Progenitor cell of endocrine pancreas (in vitro differentiated cells): ENCODE results near the gene BEST1. TPM values are rescaled to one million over a fixed set of nuclear protein-coding genes. Genes with fewer than 3 reads are reported as not detected.

Experiments used
- DNase-seq: peaks from one replicate; pipeline ENCODE4 v3.0.0; 2021; ENCODE audit warnings: low spot score; ENCODE audit not compliant: unreplicated experiment
- H3K27ac Mint-ChIP-seq: 2 replicates; pipeline ENCODE4 v1.8.0; 2021; ENCODE audit warnings: mild to moderate bottlenecking, moderate library complexity, mixed read lengths
- H3K27me3 Mint-ChIP-seq: 2 replicates; pipeline ENCODE4 v1.8.0; 2021; ENCODE audit warnings: mixed read lengths
- H3K36me3 Mint-ChIP-seq: 2 replicates; pipeline ENCODE4 v1.8.0; 2022; ENCODE audit warnings: mixed read lengths; ENCODE audit not compliant: insufficient read depth
- H3K4me1 Mint-ChIP-seq: 2 replicates; pipeline ENCODE4 v1.8.0; 2021; ENCODE audit warnings: low read depth, mixed read lengths
- H3K4me3 Mint-ChIP-seq: 2 replicates; pipeline ENCODE4 v1.8.0; 2021; ENCODE audit warnings: low read depth, mild to moderate bottlenecking, moderate library complexity, mixed read lengths
- H3K9me3 Mint-ChIP-seq: 2 replicates; pipeline ENCODE4 v1.8.0; 2021; ENCODE audit warnings: low read depth, mixed read lengths
- CTCF ChIP-seq: fragments of 200-600 bp; sonication (generic); IDR thresholded peaks from one replicate; pipeline ENCODE4 v1.5.0; 2021; ENCODE audit warnings: antibody characterized with exemption, mild to moderate bottlenecking; ENCODE audit not compliant: unreplicated experiment
- total RNA-seq: library from RNA; stranded (reverse); gene quantifications from 2 replicates; pipeline ENCODE4 v1.2.1, GENCODE V29; 2021

The BEST1 gene
- total RNA-seq, 1 donor from 2014 or later = 0.34 TPM

GRCh38 chr11:61971248-61972111, 21.3 kb downstream of the BEST1 start:
- peak overlapping the region; percentile 3 for H3K4me3 Mint-ChIP-seq
- peak overlapping the region; percentile 96 for H3K27ac Mint-ChIP-seq
- H3K36me3 Mint-ChIP-seq = peaks cover under 1% of the 10 kb centered on the region
- peaks cover 57% of the 10 kb centered on the region for H3K4me1 Mint-ChIP-seq
- H3K9me3 Mint-ChIP-seq = no peaks in the 10 kb centered on the region
- H3K27me3 Mint-ChIP-seq = no peaks in the 10 kb centered on the region
- DNase-seq = peak; percentile 81
- TF ChIP-seq CTCF = no peak

- H3K27ac Mint-ChIP-seq = peak overlapping the region; percentile 96
- H3K9me3 Mint-ChIP-seq = no peaks in the 10 kb centered on the region
- TF ChIP-seq CTCF = no peak
- peaks cover 59% of the 10 kb centered on the region for H3K4me1 Mint-ChIP-seq
- H3K4me3 Mint-ChIP-seq = peak overlapping the region; percentile 52
- DNase-seq = no peak
- no peaks in the 10 kb centered on the region for H3K27me3 Mint-ChIP-seq
- H3K36me3 Mint-ChIP-seq = no peaks in the 10 kb centered on the region
These were observed 22.0 kb downstream of the BEST1 start for GRCh38 chr11:61972112-61972671.

GRCh38 chr11:61972672-61973475, 22.7 kb downstream of the BEST1 start:
- H3K27me3 Mint-ChIP-seq = no peaks in the 10 kb centered on the region
- H3K27ac Mint-ChIP-seq = peak overlapping the region; percentile 96
- DNase-seq = no peak
- no peaks in the 10 kb centered on the region for H3K9me3 Mint-ChIP-seq
- peak overlapping the region; percentile 52 for H3K4me3 Mint-ChIP-seq
- H3K4me1 Mint-ChIP-seq = peaks cover 61% of the 10 kb centered on the region
- no peaks in the 10 kb centered on the region for H3K36me3 Mint-ChIP-seq
- TF ChIP-seq CTCF = no peak

GRCh38 chr11:61973476-61974162, 23.5 kb downstream of the BEST1 start:
- Mint-ChIP-seq H3K9me3 (no peaks in the 10 kb centered on the region), H3K4me3 (peak overlapping the region; percentile 22), H3K4me1 (peaks cover 57% of the 10 kb centered on the region), H3K27me3 (no peaks in the 10 kb centered on the region), H3K27ac (peak overlapping the region; percentile 96), H3K36me3 (no peaks in the 10 kb centered on the region)
- no peak for DNase-seq
- TF ChIP-seq CTCF = no peak
